AG09319 (cell line): ENCODE data around the gene MOCOS.

Source experiments
- DNase-seq: peaks from one replicate; pipeline ENCODE4 v3.0.0-alpha.2; 2010; ENCODE audit warnings: low read depth; ENCODE audit errors: extremely low read depth
- CTCF ChIP-seq: IDR thresholded peaks from 2 replicates; pipeline ENCODE4 v1.5.1; 2011; ENCODE audit warnings: low read depth, mild to moderate bottlenecking, inconsistent platforms, low read length, moderate library complexity

Gene MOCOS

GRCh38 chr18:36179562-36180355 is 7.5 kb upstream of the MOCOS start:
- peak; percentile 81 for DNase-seq
- no peak for TF ChIP-seq CTCF

- TF ChIP-seq CTCF: no peak
- DNase-seq: no peak
Measured at GRCh38 chr18:36181441-36181840, 5.9 kb upstream of the MOCOS start.

- no peak for TF ChIP-seq CTCF
- no peak for DNase-seq
Measured at GRCh38 chr18:36181898-36182506, 5.3 kb upstream of the MOCOS start.

GRCh38 chr18:36183033-36183432 is 4.3 kb upstream of the MOCOS start:
- no peak for TF ChIP-seq CTCF
- no peak for DNase-seq

- no peak for TF ChIP-seq CTCF
- no peak for DNase-seq
Measured at GRCh38 chr18:36183987-36184386, 3.3 kb upstream of the MOCOS start.

- no peak for DNase-seq
- no peak for TF ChIP-seq CTCF
Measured at GRCh38 chr18:36185157-36185556, 2.1 kb upstream of the MOCOS start.

- no peak for DNase-seq
- no peak for TF ChIP-seq CTCF
Measured at GRCh38 chr18:36185901-36186460, 1.3 kb upstream of the MOCOS start.
